Stimulated activated CD8-positive, alpha-beta memory T cell treated with anti-CD3 and anti-CD28 coated beads, Interleukin-7, amount 100 ng/mL, for 24 hours (primary cell): ENCODE data around the gene CSNK2B.
"Not testable (repeated sequence)": the region's sequence is repeated elsewhere in the genome, so short reads cannot be mapped to it uniquely, and the experiment has no call there.

Experiments
- DNase-seq: peaks from one replicate; pipeline ENCODE4 v3.0.0-alpha.2; 2020; ENCODE audit warnings: low read depth

The CSNK2B gene

DNA sequence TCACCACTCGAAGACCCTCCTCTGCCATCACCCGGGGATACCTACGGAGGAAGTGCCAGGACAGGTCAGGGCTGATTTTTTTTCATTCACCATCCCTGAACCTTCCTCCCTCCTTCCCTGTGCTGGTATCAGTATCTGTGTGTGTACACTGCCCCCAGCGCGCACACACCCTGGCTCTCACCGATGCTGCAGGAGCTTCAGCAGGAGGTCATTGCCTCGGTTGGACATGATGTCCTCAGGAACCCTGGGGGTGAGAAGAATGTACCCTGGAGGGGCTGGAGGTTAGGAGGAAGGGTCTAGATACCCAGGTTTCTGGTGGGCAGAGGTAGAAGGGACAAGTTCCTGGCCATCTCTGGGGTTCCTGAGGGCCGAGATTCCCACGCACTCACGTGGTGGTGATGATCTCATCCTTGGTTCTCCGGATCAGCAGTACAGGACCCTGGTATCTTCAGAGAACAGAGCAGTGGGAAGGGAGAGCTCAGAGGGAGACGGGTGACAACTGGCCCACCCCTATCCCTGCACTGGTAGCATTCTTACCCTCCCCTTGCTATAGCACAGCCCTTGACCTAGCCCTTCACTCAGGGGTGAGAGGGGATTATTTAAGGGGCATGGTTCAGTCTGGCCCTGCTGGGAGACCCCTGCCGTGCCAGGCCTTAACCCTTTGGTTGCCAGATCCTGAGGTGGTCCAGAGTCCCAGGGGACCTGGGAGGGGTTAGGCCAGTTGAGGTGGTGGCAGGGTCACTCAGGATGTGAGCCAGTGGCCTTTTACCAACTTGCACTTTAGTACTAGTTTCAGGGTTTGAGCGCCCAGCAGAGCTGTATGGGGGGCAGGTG, 22.2 kb downstream of the CSNK2B start:
- DNase-seq, result no peak

DNA sequence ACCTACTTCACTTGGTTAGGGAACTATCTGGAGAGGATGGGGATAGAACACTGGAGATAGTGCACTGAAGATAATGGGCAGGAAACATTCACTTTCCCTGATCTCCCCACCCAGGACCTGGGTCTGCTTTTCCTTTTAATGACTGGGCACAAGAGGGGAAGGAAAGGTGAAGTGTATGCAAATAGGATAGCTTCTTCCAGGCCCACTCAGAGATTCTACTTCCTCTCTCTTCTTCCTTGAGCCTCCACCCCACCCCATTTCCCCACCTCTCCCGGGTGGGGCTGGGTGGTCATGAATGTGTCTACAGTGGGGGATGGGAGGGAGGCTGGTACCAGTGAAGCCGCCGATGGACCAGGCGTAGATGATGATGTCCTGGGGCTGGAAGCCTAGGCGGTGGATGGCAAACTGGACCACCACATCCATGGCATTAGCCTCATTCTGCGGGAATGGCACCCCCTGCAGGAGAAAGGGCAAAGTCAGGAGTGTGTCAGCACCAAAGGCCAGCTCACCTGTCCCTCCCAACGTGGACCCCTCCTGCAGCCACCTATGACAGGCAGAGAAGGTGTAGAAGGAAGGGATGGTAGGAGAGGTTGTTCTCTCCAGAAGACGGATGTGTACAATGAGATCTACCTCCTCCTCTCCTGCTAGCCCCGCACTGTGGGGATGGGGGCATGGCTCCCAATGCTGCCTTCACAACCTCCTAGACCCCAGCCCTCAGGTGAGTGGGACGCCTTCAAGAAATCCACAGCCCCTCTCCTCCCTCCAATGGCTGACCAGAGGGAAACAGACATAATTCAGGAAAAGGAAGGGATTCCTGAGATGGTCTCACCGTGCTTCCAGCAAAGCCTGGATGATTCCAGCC, 23.6 kb downstream of the CSNK2B start:
- DNase-seq, result no peak

DNA sequence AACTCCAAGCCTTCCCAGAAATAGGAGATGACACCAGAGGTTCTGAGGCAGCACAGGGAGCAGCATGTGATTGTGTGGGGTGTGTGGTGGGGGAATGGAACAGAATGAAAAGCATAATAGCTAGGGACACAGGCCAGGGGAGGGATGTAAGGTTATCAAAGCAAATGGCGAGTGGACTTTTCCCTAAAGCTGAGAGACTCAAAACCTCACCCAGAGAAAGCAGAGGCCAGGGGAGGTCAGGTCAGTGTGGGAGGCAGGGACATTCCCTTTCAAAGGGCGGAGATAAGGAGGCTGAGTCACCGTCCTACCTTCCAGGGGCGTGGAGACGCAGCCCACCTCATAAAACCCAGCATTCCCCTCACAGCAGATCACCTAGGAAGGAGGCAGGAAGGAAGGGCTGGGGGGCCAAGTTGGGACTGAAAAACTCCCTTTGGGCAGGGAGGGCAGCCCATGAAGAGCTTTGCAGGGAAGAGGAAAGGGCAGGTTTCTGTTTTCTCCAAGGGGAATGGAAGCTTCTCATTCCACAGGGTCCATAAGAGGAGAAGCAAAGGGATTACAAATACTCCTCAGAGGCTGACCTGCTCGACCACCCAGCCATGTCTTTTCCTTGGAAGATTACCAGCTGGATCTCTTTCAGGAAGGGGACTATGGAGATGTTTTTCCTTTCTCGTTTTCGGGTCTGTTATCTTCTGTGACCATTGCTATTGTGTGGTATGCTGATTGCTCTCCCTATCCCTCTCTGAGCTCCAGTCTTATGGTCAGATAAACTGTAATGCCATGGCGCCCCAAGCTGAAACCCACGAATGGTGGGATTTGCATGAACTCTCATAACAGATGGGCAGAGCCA, 24.6 kb downstream of the CSNK2B start:
- DNase-seq, result no peak

DNA sequence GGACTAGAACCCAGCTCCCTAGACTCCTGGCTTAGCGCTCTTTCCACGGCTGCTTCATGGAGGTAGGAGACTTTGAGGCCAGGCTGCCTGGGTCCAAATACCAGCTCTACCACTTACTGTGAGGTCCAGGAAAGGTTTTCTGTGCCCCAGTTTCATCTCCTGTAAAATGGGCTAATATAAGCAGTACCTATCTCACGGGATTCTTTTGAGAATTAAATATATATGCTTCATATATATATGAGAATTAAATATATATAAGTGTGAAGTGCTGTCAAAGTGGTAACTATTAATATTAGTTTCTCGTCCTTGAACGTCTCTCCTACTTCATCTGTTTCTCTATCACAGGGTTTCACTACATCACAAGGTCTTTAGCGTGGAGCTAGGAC, 25.2 kb downstream of the CSNK2B start:
- no peak for DNase-seq

DNA sequence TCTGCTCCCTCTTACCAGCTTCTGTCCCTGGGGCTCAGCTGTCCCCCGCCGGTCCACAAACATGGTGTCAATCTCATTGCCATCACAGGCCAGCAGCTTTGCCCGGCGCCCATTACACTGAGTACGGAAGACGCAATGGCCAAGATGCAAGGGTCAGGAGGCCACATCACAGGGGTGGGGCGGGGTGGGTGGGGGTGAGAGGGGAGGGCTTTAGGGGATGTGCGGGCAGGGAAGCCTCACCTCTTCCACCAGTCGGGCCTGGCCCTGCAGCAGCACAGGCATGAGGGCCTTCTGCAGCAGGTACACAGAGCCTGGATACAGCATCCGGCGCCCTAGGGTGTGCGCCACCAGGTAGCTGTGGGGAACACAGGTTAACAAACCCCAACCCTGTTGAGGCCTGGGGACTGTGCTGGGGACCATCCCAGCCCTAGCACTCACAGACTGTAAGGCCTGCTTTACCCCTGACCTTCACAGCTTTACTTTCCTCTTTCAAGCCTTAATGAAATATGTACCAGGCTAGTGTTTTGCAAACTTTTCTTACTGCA, 25.8 kb downstream of the CSNK2B start:
- no peak for DNase-seq

DNA sequence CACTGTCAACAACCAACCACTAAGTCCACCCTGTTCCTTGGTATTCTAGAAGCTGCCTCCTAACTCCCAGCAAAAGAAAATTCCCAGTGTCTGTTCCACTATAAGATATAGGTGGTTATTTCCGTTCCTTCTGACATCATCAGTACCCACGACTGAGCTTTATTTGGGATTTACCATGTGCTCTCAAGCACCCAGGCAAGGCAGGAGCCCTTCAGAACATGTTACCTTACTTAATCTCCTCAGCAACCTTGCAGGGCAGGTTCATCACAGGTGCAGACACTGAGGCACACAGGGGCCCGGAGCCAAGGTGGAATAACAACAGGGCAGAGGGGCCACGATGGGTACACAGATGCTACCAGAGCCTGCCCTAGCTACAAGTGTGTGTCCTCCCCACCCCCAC, 26.5 kb downstream of the CSNK2B start:
- DNase-seq, result no peak

DNA sequence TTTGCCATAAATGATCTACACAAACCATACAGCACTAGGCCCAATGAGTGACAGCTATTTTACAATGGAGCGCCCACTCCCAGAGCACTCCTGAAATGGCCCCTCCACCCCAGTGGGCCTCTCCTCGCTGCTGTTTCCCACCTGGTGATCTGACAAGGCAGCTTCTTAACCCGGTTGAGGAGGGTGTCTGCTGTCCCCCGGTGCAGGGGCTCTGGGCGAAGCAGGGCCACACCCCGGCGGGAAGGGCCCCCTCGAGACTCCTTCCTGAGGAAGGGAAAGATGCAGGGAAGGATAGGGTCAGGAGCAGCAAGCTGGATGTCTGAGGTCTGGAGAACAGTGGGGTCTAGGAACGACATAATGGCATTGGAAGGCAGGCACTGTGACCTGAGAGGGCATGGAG, 27.0 kb downstream of the CSNK2B start:
- no peak for DNase-seq

DNA sequence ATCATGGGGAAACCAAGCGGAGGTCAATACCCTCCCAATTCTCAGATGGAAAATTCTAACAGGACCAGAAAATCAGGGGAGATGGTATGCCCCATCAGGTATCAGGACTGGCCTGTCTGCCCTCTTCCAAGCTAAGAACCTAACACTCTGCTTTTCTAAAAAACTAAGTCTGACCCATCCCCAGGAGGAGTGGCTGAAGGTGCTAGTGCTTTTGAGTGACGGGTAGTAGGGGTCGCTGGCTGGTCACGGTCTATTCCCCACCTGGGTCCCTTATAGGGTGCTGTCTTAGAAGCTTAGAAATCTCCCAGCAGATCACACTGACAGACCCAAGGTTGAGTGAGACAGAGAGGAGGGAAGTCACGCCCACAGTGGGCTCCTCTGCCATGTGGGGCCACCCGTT, 27.7 kb downstream of the CSNK2B start:
- DNase-seq, result no peak

DNA sequence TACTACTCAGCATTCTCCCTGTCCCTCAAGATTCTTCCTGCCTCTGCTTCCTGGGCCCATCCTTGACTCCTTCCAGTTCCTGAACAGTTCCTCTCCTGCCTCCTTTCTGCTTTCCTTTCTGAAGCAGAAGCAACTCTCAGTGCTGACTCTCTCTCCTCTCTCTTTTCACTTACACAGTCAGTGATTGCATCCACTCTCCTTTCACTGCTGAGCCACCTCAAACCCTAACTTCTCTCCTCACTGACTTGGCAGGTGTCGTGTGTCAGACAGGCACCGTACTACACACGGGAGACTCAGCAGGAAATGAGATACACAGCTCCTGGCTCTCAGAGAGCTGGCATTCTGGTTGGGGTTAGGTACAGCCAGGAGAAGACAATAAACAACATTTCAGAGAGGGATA, 31.7 kb downstream of the CSNK2B start:
- no peak for DNase-seq

DNA sequence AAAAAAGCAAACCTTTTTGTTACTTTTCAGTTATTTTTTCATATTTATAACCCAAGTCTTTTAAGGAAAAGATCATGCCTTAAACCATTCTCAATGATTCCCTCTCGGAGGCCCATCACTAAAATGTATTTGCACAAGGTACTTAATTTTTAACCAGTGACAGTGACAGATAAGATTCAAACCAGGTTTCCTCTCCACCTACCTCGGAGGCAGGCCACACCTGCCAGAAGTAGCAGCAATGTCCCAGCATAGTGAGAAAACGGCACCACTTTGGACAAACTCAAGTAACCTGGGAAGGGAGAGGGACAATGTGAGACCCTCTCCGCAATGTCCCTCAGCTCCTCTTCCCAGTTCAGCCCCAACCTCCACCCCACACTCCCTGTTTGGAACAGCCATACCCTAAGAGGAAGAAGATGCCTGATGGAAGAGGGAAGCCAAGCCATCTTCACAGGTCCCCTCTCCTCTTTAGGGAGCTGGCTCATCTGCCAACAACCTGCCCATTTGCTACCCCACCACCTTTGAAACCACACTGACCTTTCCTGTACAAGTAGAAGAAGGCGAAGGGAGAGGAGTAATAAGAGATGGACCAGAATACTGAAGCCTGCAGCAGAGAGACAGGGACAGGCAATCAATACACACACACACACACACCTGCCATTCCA, 35.0 kb downstream of the CSNK2B start:
- no peak for DNase-seq

DNA sequence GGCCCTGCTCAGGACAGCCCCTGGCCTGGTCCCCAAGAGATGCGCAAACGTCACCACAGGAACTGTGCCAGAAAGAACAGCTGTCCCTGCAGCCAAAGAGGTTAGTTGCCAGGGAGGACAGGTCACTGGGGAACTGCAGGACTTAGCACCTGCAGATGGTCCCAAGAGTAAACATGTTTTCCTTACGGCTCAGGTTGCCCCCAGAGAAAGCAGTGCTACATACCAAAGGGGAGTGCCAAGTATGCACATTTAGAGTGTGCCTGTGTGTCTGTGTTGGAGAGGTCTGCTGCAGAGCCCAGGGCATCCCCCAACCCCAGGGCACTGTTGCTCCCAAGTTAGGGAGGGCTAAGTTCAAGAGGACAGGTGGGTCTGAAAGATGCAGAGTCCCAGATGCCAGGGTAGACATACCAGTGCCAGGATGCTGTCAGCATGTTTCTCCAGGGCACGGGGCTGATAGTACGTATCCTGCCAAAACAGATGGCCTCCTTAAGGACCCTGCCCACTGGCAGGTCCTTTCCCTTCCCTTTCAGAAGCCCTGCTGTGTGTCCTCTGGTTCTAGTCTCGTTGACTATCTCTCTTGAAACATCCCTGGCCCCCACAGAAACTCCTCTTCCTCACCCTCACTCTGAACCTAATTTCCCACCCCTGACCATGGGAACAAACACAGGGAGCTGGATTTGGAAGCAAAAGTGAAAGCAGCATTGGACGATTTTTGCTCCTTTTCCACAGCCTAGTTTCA, 36.0 kb downstream of the CSNK2B start:
- DNase-seq, result no peak

DNA sequence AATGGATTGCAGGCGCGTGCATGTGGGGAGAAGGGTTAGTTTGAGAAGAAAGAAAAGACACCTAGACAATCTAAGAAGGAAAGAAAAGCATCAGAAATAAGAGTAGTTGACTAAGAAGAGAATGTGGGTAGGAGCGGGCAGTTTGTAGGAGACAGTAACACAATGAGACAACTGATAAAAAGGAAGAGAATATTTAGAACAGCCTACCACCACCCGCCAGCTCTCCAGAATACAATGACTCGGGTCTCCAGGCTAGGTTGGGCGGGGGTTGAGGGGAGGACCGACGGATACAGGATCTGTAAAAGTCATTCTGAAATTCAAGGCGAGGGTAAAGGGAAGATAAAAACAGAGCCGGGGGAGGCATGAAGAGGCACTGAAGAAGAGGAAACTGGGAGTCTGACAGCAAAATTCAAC, 36.5 kb downstream of the CSNK2B start:
- no peak for DNase-seq

DNA sequence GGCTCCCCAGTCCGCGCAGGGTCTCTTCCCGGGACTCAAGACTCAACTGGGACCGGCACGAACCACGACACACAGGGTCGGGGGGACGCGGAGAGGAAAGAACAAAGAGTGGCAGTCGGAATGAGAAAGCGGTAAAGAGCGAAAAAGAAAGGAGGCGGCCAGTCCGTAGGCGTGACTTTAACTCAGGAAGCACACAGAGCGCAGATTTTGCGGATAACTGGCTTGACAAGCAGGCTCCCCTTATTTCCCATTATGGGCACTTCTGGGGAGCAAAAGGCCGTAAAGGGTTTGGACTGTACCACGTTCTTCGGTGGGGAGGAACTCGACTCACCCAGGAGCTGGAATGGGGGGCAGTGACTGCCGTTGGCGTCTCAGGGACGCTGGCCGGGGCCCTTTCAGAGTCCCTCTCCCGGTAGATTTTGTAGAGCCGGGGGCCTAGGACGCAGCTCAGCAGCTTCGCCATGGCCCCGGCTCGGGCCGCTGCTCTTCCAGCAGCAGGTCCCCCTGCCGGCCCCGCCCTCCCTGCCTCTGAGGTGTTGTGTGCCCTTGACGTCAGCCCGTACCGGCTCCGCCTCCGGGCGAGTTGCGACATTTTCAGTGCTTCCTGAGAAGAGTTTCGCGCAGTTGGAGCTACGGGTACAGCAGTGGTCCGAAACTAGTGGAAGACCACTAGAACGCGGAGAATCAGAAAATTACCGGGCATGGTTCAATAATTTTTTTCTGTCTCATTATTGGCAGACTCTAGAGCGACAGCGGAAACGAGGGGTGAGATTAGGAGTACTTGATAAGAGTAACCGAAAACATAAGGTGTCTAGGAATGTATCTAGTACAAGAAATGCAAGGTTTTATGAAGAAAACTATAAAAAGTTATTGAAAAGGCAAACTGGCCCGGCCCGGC, 37.2 kb downstream of the CSNK2B start, which contains the start of gene ABHD16A:
Gene ABHD16A (minus strand): TSS at position 506 of the 898 bp plus-strand sequence. CDS start 43 bp downstream, at position 463.
- peak; percentile 96 for DNase-seq

DNA sequence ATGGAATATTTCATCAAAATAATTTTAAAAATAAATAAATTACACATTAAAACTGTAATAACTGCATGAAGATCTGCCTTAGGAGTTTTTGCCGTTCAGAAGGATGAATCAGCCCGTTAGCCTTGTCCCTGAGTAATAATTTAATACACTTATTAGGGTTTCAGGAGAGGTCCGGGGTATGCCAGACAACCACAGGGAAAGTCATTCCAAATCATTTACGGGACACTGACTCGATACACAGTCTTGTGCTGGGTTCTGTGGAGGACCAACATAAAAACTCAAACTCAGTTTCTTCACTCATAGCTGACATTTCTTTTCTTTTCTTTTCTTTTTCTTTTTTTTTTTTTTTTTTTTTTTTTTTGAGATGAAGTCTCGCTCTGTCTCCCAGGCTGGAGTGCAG, 40.1 kb downstream of the CSNK2B start:
- DNase-seq, result no peak

DNA sequence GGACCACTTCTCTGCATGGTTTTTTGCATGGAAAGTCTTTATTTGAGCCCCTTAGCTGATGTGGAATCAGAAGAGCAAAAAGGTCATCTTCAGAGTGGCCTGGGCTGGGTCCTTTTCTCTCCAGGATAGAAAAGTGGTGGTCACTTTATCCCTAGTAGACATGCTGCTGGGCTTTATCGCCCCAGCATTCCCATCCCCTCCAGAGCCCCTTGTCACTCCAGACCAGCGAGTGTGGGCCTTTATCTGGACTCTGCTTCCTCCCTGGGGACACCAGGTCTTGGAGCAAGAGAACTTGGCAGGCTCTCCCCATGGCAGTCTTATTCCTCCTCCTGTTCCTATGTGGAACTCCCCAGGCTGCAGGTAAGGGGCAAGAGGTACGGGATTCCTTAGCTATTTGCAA, 40.7 kb downstream of the CSNK2B start, which contains the start of gene LY6G6F:
Gene LY6G6F (plus strand): TSS at position 268 of the 400 bp plus-strand sequence. CDS start 41 bp downstream, at position 309.
- DNase-seq, result no peak

DNA sequence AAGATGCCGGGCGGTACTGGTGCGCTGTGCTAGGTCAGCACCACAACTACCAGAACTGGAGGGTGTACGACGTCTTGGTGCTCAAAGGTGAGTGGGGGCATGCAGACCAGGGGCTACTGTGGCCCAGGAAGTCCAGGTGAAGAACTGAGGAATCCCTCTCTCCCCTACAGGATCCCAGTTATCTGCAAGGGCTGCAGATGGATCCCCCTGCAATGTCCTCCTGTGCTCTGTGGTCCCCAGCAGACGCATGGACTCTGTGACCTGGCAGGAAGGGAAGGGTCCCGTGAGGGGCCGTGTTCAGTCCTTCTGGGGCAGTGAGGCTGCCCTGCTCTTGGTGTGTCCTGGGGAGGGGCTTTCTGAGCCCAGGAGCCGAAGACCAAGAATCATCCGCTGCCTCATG, 41.8 kb downstream of the CSNK2B start:
- no peak for DNase-seq

DNA sequence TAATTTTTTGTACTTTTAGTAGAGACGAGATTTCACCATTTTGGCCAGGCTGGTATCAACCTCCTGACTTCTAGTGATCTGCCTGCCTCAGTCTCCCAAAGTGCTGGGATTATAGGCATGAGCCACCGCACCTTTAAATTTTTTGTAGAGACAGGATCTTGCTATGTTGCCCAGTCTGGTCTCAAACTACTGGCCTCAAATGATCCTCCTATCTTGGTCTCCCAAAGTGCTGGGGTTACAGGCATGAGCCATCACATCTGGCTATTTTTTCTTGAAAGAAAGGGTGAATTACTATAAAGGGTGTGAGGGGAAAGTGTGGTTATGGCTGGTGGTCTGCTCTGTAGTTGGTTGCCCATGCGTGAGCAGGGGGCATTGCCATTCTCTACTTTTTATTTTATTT, 42.3 kb downstream of the CSNK2B start:
- DNase-seq, result no peak

DNA sequence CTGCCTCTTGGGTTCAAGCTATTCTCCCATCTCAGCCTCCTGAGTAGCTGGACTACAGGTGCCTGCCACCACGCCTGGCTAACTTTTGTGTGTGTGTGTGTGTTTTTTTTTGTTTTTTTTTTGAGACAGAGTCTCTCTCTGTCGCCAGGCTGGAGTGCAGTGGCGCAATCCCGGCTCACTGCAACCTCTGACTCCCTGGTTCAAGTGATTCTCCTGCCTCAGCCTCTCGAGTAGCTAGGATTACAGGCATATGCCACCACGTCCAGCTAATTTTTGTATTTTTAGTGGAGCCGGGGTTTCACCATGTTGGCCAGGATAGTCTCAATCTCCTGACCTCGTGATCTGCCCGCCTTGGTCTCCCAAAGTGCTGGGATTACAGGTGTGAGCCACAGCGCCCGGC, 43.3 kb downstream of the CSNK2B start:
- not testable (repeated sequence) for DNase-seq

DNA sequence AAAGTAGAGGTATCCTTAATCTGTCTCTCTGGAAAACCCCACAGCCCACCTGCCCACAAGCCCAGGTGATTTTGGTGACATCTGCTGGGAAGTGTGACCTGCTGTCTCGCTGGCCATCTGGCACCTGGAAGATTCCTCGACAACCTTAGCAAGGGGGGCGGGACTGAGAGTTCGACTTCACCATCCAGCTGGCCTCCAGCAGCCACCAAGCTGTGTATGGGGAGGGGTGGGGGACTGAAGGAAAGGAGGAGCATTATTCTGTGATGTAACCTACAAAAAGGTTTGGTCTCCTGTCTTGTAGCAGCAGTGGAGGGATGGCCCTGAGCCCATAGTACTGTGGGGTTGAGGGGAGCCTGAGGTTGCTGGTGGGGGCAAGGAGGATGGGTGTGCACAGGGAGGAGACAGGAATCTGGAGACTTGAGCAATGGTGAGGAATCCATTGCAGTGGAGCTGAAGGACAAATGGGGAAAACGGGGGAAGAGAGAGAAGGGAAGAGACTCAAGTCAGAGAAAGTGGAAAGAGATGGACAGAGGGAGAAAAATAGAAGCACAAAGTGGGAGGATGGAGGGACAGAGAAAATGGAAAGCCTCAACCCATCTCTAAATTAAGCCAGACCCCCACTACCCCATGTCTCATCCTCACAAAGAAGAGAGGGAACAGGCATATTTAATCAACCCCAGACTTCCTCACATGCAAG, 44.8 kb downstream of the CSNK2B start:
- DNase-seq, result no peak
